ENCODE results near the gene NIT1. TPM values are rescaled to one million over a fixed set of nuclear protein-coding genes. Genes with fewer than 3 reads are reported as not detected.
A peak's percentile ranks its signal among the peaks of the same experiment; 100 is the strongest.

The NIT1 gene
- total and polyA plus RNA-seq, 4 donors: 26.9 to 40.4 (median 38.0) TPM

DNA sequence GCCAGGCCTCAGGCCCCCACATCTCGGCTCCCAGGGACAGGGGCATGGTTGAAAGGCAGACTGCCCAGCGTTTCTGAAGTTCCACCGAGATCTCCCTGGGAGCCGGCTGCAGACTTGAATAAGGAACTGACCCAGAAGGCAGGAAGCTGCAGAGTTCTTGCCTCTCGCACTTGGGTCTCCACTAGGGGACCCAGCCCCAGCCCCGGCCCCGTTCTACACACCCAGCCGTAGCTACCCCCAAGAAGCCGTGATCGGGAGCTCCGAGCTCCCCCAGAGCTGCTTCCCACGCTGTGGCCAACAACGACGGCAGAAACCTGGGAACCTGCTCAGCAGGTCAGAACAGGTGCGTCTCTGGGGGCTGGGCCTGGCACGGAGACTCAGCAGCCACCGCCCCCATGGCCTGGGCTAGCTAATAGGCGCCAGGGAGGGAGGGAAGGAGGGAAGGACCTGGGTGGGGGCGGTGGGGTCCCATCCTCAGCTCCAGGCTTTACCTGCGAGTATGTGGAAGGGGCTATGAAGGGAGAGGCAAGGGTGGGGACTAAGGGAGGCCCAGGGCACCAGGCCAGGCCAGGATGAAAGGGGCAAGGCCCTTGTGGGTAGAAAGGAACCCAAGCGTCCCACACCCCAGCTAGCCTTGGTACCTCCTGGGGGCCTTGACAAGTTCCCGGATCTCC is 28.5 kb upstream of the NIT1 start, which contains the start of gene NECTIN4:
NECTIN4 (minus strand) TSS at position 308 of the 674 bp plus-strand sequence; CDS start at position 46, 262 bp downstream.
- peak; percentile 51 to 76 (median 74) for DNase-seq
- Histone ChIP-seq H3K4me1 (ENCODE audit: control insufficient read depth in 5 of 5, insufficient read depth in 5 of 5, low read length in 5 of 5) (peaks cover 0 to 11% (median under 1%) of the 10 kb centered on the region in 5 donors), H3K4me3 (no peak within 1 kb of the TSS), H3K9ac (ENCODE audit: insufficient read depth in 1 of 2, low read length in 2 of 2) (peak within 1 kb of the TSS; percentile 33 to 57), H3K27ac (ENCODE audit: low read depth in 1 of 2, low read length in 1 of 2) (peak within 1 kb of the TSS in 1 of 2 donors; percentile 92), H3K36me3 (ENCODE audit: control insufficient read depth in 4 of 4, insufficient read depth in 4 of 4, low read length in 4 of 4) (no peaks in the 10 kb centered on the region), H3K9me3 (ENCODE audit: control insufficient read depth in 4 of 4, insufficient read depth in 3 of 4, low read length in 3 of 4) (no peaks in the 10 kb centered on the region), H3K27me3 (ENCODE audit: control insufficient read depth in 3 of 3, insufficient read depth in 3 of 3, low read length in 2 of 3) (no peaks in the 10 kb centered on the region)
- TF ChIP-seq, protein P1, sequence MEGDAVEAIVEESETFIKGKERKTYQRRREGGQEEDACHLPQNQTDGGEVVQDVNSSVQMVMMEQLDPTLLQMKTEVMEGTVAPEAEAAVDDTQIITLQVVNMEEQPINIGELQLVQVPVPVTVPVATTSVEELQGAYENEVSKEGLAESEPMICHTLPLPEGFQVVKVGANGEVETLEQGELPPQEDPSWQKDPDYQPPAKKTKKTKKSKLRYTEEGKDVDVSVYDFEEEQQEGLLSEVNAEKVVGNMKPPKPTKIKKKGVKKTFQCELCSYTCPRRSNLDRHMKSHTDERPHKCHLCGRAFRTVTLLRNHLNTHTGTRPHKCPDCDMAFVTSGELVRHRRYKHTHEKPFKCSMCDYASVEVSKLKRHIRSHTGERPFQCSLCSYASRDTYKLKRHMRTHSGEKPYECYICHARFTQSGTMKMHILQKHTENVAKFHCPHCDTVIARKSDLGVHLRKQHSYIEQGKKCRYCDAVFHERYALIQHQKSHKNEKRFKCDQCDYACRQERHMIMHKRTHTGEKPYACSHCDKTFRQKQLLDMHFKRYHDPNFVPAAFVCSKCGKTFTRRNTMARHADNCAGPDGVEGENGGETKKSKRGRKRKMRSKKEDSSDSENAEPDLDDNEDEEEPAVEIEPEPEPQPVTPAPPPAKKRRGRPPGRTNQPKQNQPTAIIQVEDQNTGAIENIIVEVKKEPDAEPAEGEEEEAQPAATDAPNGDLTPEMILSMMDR (IDR thresholded peaks at IDR 0.05; ENCODE audit: control extremely low read depth, extremely low read depth): no peak
- 59 to 67% methylated on average over 20 to 22 of the region's 22 CpGs for WGBS, 2 donors
- ATAC-seq (ENCODE audit: insufficient read depth, low FRiP score): peak; percentile 54

DNA sequence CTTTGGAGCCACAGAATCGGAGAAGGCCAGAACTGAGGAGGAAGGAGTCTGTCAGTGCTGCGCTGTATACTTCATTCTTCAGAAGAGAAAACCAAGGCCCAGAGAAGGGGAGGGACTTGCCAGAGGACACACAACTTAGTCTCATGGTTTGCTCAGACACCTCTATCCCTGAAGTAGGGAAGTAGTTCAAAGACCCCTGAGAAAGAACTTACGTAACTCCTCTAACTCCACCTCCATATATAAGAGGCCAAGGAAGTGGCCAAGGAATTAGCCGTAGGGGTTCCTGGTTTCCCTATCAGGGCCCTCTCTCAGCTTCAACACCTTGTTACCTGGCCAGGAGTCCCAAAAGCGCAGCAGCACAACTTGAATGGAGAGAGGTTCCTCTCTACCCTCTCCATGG is 28.0 kb upstream of the NIT1 start:
- TF ChIP-seq, protein P1 (IDR thresholded peaks at IDR 0.05; ENCODE audit: control extremely low read depth, extremely low read depth): no peak
- peaks cover 0 to 11% (median 0%) of the 10 kb centered on the region in 5 donors for H3K4me1 ChIP-seq (ENCODE audit: control insufficient read depth in 5 of 5, insufficient read depth in 5 of 5, low read length in 5 of 5)
- H3K9ac ChIP-seq (ENCODE audit: insufficient read depth in 1 of 2, low read length in 2 of 2): no peak overlapping the region
- DNase-seq: no peak
- H3K9me3 ChIP-seq (ENCODE audit: control insufficient read depth in 4 of 4, insufficient read depth in 3 of 4, low read length in 3 of 4): no peaks in the 10 kb centered on the region
- no peaks in the 10 kb centered on the region for H3K36me3 ChIP-seq (ENCODE audit: control insufficient read depth in 4 of 4, insufficient read depth in 4 of 4, low read length in 4 of 4)
- peak overlapping the region in 1 of 2 donors; percentile 92 for H3K27ac ChIP-seq (ENCODE audit: low read depth in 1 of 2, low read length in 1 of 2)
- WGBS, 2 donors: 78 to 80% methylated on average over 5 of the region's 5 CpGs
- H3K27me3 ChIP-seq (ENCODE audit: control insufficient read depth in 3 of 3, insufficient read depth in 3 of 3, low read length in 2 of 3): no peaks in the 10 kb centered on the region
- no peak overlapping the region for H3K4me3 ChIP-seq
- ATAC-seq (ENCODE audit: insufficient read depth, low FRiP score): no peak

DNA sequence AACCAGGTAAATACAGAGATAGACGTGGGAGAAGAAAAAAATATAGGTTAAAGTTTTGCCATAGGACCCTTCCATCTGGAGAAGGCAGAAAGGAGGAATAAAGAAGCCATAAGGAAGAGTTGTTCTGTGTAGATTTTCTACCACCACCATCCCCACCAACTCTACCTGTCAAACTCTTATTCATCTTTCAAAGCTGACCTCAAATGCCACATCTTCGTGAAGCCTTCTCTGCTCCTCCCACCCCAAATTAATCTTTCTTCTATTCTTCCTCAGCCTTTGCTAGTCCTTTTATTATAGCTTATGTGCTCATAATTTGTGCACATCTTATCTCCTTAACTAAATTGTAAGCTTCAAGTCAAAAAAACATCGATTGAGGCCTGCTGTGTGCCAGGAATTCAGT is 27.3 kb upstream of the NIT1 start:
- H3K9ac ChIP-seq (ENCODE audit: insufficient read depth in 1 of 2, low read length in 2 of 2): no peak overlapping the region
- H3K36me3 ChIP-seq (ENCODE audit: control insufficient read depth in 4 of 4, insufficient read depth in 4 of 4, low read length in 4 of 4): no peaks in the 10 kb centered on the region
- 85 to 87% methylated on average over 3 of the region's 3 CpGs for WGBS, 2 donors
- no peaks in the 10 kb centered on the region for H3K27me3 ChIP-seq (ENCODE audit: control insufficient read depth in 3 of 3, insufficient read depth in 3 of 3, low read length in 2 of 3)
- H3K4me1 ChIP-seq (ENCODE audit: control insufficient read depth in 5 of 5, insufficient read depth in 5 of 5, low read length in 5 of 5): peaks cover 0 to 11% (median 0%) of the 10 kb centered on the region in 5 donors
- DNase-seq (no peak), ATAC-seq (ENCODE audit: insufficient read depth, low FRiP score) (no peak)
- no peaks in the 10 kb centered on the region for H3K9me3 ChIP-seq (ENCODE audit: control insufficient read depth in 4 of 4, insufficient read depth in 3 of 4, low read length in 3 of 4)
- H3K4me3 ChIP-seq: no peak overlapping the region
- no peak overlapping the region for H3K27ac ChIP-seq (ENCODE audit: low read depth in 1 of 2, low read length in 1 of 2)
- TF ChIP-seq, protein P1 (IDR thresholded peaks at IDR 0.05; ENCODE audit: control extremely low read depth, extremely low read depth): no peak
